HEK293 (cell line): Measurements from ENCODE around the gene OR4D9.

ENCODE experiments used
- ZNF10 ChIP-seq: fragments of 450-650 bp; formaldehyde crosslinking; IDR thresholded peaks from 2 replicates; pipeline ENCODE4 v1.5.1; 2017; ENCODE audit warnings: missing biosample characterization, missing genetic modification characterization
- ZNF335 ChIP-seq: fragments of 450-650 bp; formaldehyde crosslinking; conservative IDR thresholded peaks from 2 replicates; pipeline ENCODE4 v1.5.1; 2016; ENCODE audit warnings: missing biosample characterization, missing genetic modification characterization
- ZNF654 ChIP-seq: fragments of 450-650 bp; formaldehyde crosslinking; IDR thresholded peaks from 2 replicates; pipeline ENCODE4 v1.5.1; 2016; ENCODE audit warnings: low read depth, missing biosample characterization, missing genetic modification characterization
- TF ChIP-seq, protein P1 (sequence below): fragments of 450-650 bp; formaldehyde crosslinking; IDR thresholded peaks from 2 replicates; pipeline ENCODE4 v1.5.1; 2016; ENCODE audit warnings: missing biosample characterization, missing genetic modification characterization
- TF ChIP-seq, protein P2 (sequence below): fragments of 450-650 bp; formaldehyde crosslinking; IDR thresholded peaks from 2 replicates; pipeline ENCODE4 v1.5.1; 2016; ENCODE audit warnings: missing biosample characterization, missing genetic modification characterization

DNA sequence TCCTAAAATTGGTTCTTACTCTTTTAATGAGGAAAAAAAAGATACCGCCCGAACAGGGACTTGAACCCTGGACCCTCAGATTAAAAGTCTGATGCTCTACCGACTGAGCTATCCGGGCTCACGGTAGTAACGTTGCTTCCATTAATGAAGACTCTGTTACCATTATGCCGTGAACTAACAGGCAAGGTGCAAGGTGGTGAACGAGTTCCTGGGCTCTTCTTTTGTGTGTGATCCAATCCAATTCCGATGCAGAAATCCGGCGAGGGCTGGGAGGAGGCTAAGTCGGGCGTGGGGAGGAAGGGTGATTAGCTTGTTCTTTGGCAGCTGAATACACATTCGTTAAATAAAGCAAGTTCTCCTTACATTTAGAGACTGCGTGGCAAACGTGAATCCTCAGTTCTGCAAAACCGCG, 49.0 kb downstream of the OR4D9 start:
- TF ChIP-seq, protein P1, sequence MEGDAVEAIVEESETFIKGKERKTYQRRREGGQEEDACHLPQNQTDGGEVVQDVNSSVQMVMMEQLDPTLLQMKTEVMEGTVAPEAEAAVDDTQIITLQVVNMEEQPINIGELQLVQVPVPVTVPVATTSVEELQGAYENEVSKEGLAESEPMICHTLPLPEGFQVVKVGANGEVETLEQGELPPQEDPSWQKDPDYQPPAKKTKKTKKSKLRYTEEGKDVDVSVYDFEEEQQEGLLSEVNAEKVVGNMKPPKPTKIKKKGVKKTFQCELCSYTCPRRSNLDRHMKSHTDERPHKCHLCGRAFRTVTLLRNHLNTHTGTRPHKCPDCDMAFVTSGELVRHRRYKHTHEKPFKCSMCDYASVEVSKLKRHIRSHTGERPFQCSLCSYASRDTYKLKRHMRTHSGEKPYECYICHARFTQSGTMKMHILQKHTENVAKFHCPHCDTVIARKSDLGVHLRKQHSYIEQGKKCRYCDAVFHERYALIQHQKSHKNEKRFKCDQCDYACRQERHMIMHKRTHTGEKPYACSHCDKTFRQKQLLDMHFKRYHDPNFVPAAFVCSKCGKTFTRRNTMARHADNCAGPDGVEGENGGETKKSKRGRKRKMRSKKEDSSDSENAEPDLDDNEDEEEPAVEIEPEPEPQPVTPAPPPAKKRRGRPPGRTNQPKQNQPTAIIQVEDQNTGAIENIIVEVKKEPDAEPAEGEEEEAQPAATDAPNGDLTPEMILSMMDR = no peak
- TF ChIP-seq, protein P2, sequence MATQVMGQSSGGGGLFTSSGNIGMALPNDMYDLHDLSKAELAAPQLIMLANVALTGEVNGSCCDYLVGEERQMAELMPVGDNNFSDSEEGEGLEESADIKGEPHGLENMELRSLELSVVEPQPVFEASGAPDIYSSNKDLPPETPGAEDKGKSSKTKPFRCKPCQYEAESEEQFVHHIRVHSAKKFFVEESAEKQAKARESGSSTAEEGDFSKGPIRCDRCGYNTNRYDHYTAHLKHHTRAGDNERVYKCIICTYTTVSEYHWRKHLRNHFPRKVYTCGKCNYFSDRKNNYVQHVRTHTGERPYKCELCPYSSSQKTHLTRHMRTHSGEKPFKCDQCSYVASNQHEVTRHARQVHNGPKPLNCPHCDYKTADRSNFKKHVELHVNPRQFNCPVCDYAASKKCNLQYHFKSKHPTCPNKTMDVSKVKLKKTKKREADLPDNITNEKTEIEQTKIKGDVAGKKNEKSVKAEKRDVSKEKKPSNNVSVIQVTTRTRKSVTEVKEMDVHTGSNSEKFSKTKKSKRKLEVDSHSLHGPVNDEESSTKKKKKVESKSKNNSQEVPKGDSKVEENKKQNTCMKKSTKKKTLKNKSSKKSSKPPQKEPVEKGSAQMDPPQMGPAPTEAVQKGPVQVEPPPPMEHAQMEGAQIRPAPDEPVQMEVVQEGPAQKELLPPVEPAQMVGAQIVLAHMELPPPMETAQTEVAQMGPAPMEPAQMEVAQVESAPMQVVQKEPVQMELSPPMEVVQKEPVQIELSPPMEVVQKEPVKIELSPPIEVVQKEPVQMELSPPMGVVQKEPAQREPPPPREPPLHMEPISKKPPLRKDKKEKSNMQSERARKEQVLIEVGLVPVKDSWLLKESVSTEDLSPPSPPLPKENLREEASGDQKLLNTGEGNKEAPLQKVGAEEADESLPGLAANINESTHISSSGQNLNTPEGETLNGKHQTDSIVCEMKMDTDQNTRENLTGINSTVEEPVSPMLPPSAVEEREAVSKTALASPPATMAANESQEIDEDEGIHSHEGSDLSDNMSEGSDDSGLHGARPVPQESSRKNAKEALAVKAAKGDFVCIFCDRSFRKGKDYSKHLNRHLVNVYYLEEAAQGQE = no peak
- TF ChIP-seq ZNF654 (tag by site-specific recombination) = no peak
- no peak for TF ChIP-seq ZNF10 (tag by site-specific recombination)
- TF ChIP-seq ZNF335 (tag by site-specific recombination) = peak; percentile 78
